Measurements from ENCODE around the gene ZNF609. TPM values are rescaled to one million over a fixed set of nuclear protein-coding genes. Genes with fewer than 3 reads are reported as not detected.
A peak's percentile ranks its signal among the peaks of the same experiment; 100 is the strongest.

ZNF609 gene
- total and polyA plus RNA-seq, 2 experiments from 2014 or later = 12.5 to 23.0 TPM

GRCh38 chr15:64623347-64623996 lies 163.1 kb downstream of the ZNF609 start:
- Histone ChIP-seq H3K27me3 (no peaks in the 10 kb centered on the region), H3K9me2 (replicated peaks; ENCODE audit: insufficient read depth) (no peaks in the 10 kb centered on the region), H2AFZ (no peak overlapping the region), H4K20me1 (ENCODE audit: insufficient read depth, poor library complexity, severe bottlenecking) (peaks cover 32% of the 10 kb centered on the region), H3K4me1 (ENCODE audit: insufficient read depth) (peaks cover 32% of the 10 kb centered on the region), H3K4me2 (peak overlapping the region; percentile 36), H3K27ac (peak overlapping the region; percentile 24), H3K4me3 (no peak overlapping the region), H3K79me2 (peaks cover 78% of the 10 kb centered on the region), H3K36me3 (replicated peaks; ENCODE audit: insufficient read depth, low read depth) (no peaks in the 10 kb centered on the region), H3K9me3 (ENCODE audit: low read depth) (no peaks in the 10 kb centered on the region)
- 76% methylated on average over 2 of the region's 2 CpGs for WGBS (ENCODE audit: low lambda C conversion rate, missing lambda C conversion rate)
- no peak for TF ChIP-seq CTCF (IDR thresholded peaks at IDR 0.05; ENCODE audit: poor library complexity)
- TF ChIP-seq EZH2 (IDR thresholded peaks at IDR 0.05; ENCODE audit: borderline replicate concordance) = no peak
- TF ChIP-seq EZH2phosphoT487 (IDR thresholded peaks at IDR 0.05; ENCODE audit: low read depth, severe bottlenecking, unreplicated experiment) = no peak
- no peak for DNase-seq (ENCODE audit: low spot score)

GRCh38 chr15:64624242-64624641 lies 163.9 kb downstream of the ZNF609 start:
- 94% methylated on average over 2 of the region's 2 CpGs for WGBS (ENCODE audit: low lambda C conversion rate, missing lambda C conversion rate)
- no peak for TF ChIP-seq CTCF (IDR thresholded peaks at IDR 0.05; ENCODE audit: poor library complexity)
- no peak for TF ChIP-seq EZH2 (IDR thresholded peaks at IDR 0.05; ENCODE audit: borderline replicate concordance)
- no peak for TF ChIP-seq EZH2phosphoT487 (IDR thresholded peaks at IDR 0.05; ENCODE audit: low read depth, severe bottlenecking, unreplicated experiment)
- no peak for DNase-seq (ENCODE audit: low spot score)
- Histone ChIP-seq H3K79me2 (peaks cover 78% of the 10 kb centered on the region), H4K20me1 (ENCODE audit: insufficient read depth, poor library complexity, severe bottlenecking) (peaks cover 32% of the 10 kb centered on the region), H3K9me3 (ENCODE audit: low read depth) (no peaks in the 10 kb centered on the region), H3K27me3 (no peaks in the 10 kb centered on the region), H3K27ac (peak overlapping the region; percentile 42), H3K4me1 (ENCODE audit: insufficient read depth) (peaks cover 32% of the 10 kb centered on the region), H3K36me3 (replicated peaks; ENCODE audit: insufficient read depth, low read depth) (no peaks in the 10 kb centered on the region), H3K9me2 (replicated peaks; ENCODE audit: insufficient read depth) (no peaks in the 10 kb centered on the region), H3K4me3 (no peak overlapping the region), H3K4me2 (peak overlapping the region; percentile 36), H2AFZ (no peak overlapping the region)

- Histone ChIP-seq H3K9me3 (ENCODE audit: low read depth) (no peaks in the 10 kb centered on the region), H3K9me2 (replicated peaks; ENCODE audit: insufficient read depth) (no peaks in the 10 kb centered on the region), H3K4me3 (no peak overlapping the region), H3K79me2 (peaks cover 77% of the 10 kb centered on the region), H4K20me1 (ENCODE audit: insufficient read depth, poor library complexity, severe bottlenecking) (no peaks in the 10 kb centered on the region), H3K4me2 (no peak overlapping the region), H3K36me3 (replicated peaks; ENCODE audit: insufficient read depth, low read depth) (no peaks in the 10 kb centered on the region), H3K27me3 (no peaks in the 10 kb centered on the region), H2AFZ (no peak overlapping the region), H3K4me1 (ENCODE audit: insufficient read depth) (peaks cover 11% of the 10 kb centered on the region), H3K27ac (no peak overlapping the region)
- 97% methylated on average over 2 of the region's 2 CpGs for WGBS (ENCODE audit: low lambda C conversion rate, missing lambda C conversion rate)
- DNase-seq (ENCODE audit: low spot score) = no peak
- TF ChIP-seq EZH2phosphoT487 (IDR thresholded peaks at IDR 0.05; ENCODE audit: low read depth, severe bottlenecking, unreplicated experiment) (no peak), CTCF (IDR thresholded peaks at IDR 0.05; ENCODE audit: poor library complexity) (no peak), EZH2 (IDR thresholded peaks at IDR 0.05; ENCODE audit: borderline replicate concordance) (no peak)
Measured at GRCh38 chr15:64629063-64629462, 168.7 kb downstream of the ZNF609 start.
